ENCODE data around the gene TNS4.

- TF ChIP-seq CTCF (IDR thresholded peaks at IDR 0.05; ENCODE audit: low read length) (no peak), EZH2 (optimal IDR thresholded peaks at IDR 0.05; ENCODE audit: low read depth, low read length) (no peak), EZH2phosphoT487 (IDR thresholded peaks at IDR 0.05; ENCODE audit: low read length) (no peak)
Observed at GRCh38 chr17:40530531-40530994, 29.1 kb upstream of the TNS4 start.
